Stimulated activated naive CD4-positive, alpha-beta T cell treated with Interleukin-2 at 50 U/mL for 16 hours (primary cell): ENCODE measurements around the gene SCAMP2.

ENCODE experiments used
- DNase-seq: peaks from one replicate; lab custom pipeline; 2025; lab: John Stamatoyannopoulos, UW

SCAMP2 gene

GRCh38 chr15:74816624-74817369 is 56.4 kb downstream of the SCAMP2 start:
- no peak for DNase-seq

- no peak for DNase-seq
Observed at GRCh38 chr15:74815961-74816360, 57.2 kb downstream of the SCAMP2 start.

GRCh38 chr15:74815121-74815934 is 57.8 kb downstream of the SCAMP2 start:
- DNase-seq = no peak

- no peak for DNase-seq
Observed at GRCh38 chr15:74812533-74812932, 60.6 kb downstream of the SCAMP2 start, which contains the start of gene LMAN1L. LMAN1L (plus strand) TSS chr15:74812835; CDS start chr15:74812855, 20 bp downstream.

- no peak for DNase-seq
Observed at GRCh38 chr15:74809956-74810355, 63.2 kb downstream of the SCAMP2 start.

GRCh38 chr15:74809242-74809641 is 63.9 kb downstream of the SCAMP2 start:
- DNase-seq = no peak

- DNase-seq = no peak
Observed at GRCh38 chr15:74808840-74809229, 64.3 kb downstream of the SCAMP2 start.

- DNase-seq = no peak
Observed at GRCh38 chr15:74808078-74808839, 64.9 kb downstream of the SCAMP2 start.

- DNase-seq = no peak
Observed at GRCh38 chr15:74807282-74807681, 65.9 kb downstream of the SCAMP2 start.

GRCh38 chr15:74804935-74805334 is 68.2 kb downstream of the SCAMP2 start:
- DNase-seq = no peak

- no peak for DNase-seq
Observed at GRCh38 chr15:74802862-74803447, 70.2 kb downstream of the SCAMP2 start.

GRCh38 chr15:74802290-74802689 is 70.9 kb downstream of the SCAMP2 start:
- no peak for DNase-seq

GRCh38 chr15:74801311-74801997 is 71.7 kb downstream of the SCAMP2 start:
- DNase-seq = no peak

GRCh38 chr15:74800559-74801094 is 72.5 kb downstream of the SCAMP2 start:
- DNase-seq = no peak

GRCh38 chr15:74799856-74800558 is 73.2 kb downstream of the SCAMP2 start:
- DNase-seq = peak; percentile 75

GRCh38 chr15:74799255-74799855 is 73.8 kb downstream of the SCAMP2 start:
- no peak for DNase-seq

GRCh38 chr15:74798388-74799254 is 74.5 kb downstream of the SCAMP2 start:
- no peak for DNase-seq

- DNase-seq = peak; percentile 28
Observed at GRCh38 chr15:74795966-74796625, 77.1 kb downstream of the SCAMP2 start.

- no peak for DNase-seq
Observed at GRCh38 chr15:74794970-74795349, 78.2 kb downstream of the SCAMP2 start.
